Measurements from ENCODE around the gene NTNG1.

DNA sequence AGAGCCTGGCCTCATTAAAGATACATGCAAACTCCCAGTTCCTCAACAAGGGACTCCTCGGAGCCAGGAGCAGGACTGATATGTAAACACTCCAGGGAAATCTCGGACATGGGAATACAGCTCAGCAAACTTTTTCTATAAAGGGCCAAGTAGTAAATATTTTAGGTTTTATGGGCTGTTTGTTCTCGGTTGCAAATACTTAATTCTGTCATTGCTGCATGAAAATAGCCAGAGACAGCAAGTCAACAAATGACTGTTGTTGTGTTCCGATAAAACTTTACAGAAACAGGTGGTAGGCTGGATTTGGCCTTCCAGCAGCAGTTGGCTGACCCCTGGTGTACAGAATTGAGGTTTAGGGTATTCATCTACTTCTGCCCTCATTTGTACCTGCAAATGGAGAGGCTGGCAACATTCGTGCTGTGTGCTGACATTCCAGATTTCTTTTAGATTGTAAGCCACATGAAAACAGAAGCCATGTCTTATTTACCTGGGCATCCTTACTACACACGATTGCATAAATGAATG is 360.3 kb downstream of the NTNG1 start:
- TF ChIP-seq POLR2A (IDR thresholded peaks at IDR 0.05; ENCODE audit: low read length) (no peak), GATA1 (IDR thresholded peaks at IDR 0.05; ENCODE audit: low read depth, low read length) (no peak)

All from erythroblast (primary cell).